GM10266 (cell line): ENCODE results near the gene MARCHF3.

Experiments used
- DNase-seq: peaks from one replicate; pipeline ENCODE4 v3.0.0; 2012; ENCODE audit errors: extremely low spot score
- CTCF ChIP-seq: IDR thresholded peaks from 2 replicates; pipeline ENCODE4 v1.5.1; 2012; ENCODE audit warnings: mild to moderate bottlenecking, low read depth; ENCODE audit not compliant: control insufficient read depth, insufficient read depth; ENCODE audit errors: missing control alignments

MARCHF3 gene

GRCh38 chr5:126921241-126922091 is 108.9 kb downstream of the MARCHF3 start:
- no peak for DNase-seq
- no peak for TF ChIP-seq CTCF

- no peak for TF ChIP-seq CTCF
- no peak for DNase-seq
Observed at GRCh38 chr5:126920291-126920690, 110.1 kb downstream of the MARCHF3 start.

GRCh38 chr5:126919566-126919965 is 110.8 kb downstream of the MARCHF3 start:
- TF ChIP-seq CTCF: no peak
- DNase-seq: no peak

- TF ChIP-seq CTCF: no peak
- DNase-seq: no peak
Observed at GRCh38 chr5:126918615-126918957, 111.8 kb downstream of the MARCHF3 start.

- no peak for DNase-seq
- no peak for TF ChIP-seq CTCF
Observed at GRCh38 chr5:126917918-126918614, 112.3 kb downstream of the MARCHF3 start.

GRCh38 chr5:126915496-126915895 is 114.9 kb downstream of the MARCHF3 start:
- DNase-seq: no peak
- no peak for TF ChIP-seq CTCF
